OCI-M2 (cell line): ENCODE data around the gene SLC11A2.
"Not testable (repeated sequence)": the region's sequence is repeated elsewhere in the genome, so short reads cannot be mapped to it uniquely, and the experiment has no call there.

Source experiments
- DNase-seq: peaks from one replicate; lab custom pipeline; 2025; ENCODE audit not compliant: unreplicated experiment; lab: John Stamatoyannopoulos, UW

SLC11A2 gene

GRCh38 chr12:51027342-51027835 lies 1.2 kb upstream of the SLC11A2 start:
- no peak for DNase-seq

GRCh38 chr12:51025338-51025835 lies 797 bp downstream of the SLC11A2 start:
- no peak for DNase-seq

- DNase-seq: no peak
These were observed 2.4 kb downstream of the SLC11A2 start for GRCh38 chr12:51023625-51024382.

GRCh38 chr12:51021694-51022093 lies 4.5 kb downstream of the SLC11A2 start:
- DNase-seq: peak; percentile 15

GRCh38 chr12:51020448-51021182 lies 5.6 kb downstream of the SLC11A2 start:
- DNase-seq: no peak

- no peak for DNase-seq
These were observed 6.3 kb downstream of the SLC11A2 start for GRCh38 chr12:51019927-51020326.

- DNase-seq: no peak
These were observed 7.2 kb downstream of the SLC11A2 start for GRCh38 chr12:51018956-51019355.

- DNase-seq: no peak
These were observed 8.7 kb downstream of the SLC11A2 start for GRCh38 chr12:51017452-51017851.

- not testable (repeated sequence) for DNase-seq
These were observed 11.7 kb downstream of the SLC11A2 start for GRCh38 chr12:51014467-51014866.

GRCh38 chr12:51013441-51013840 lies 12.7 kb downstream of the SLC11A2 start:
- no peak for DNase-seq

GRCh38 chr12:51012570-51013236 lies 13.5 kb downstream of the SLC11A2 start:
- no peak for DNase-seq

GRCh38 chr12:51011955-51012354 lies 14.2 kb downstream of the SLC11A2 start:
- DNase-seq: no peak

GRCh38 chr12:51009056-51009440 lies 17.1 kb downstream of the SLC11A2 start:
- DNase-seq: no peak

- no peak for DNase-seq
These were observed 17.7 kb downstream of the SLC11A2 start for GRCh38 chr12:51008329-51009055.

- no peak for DNase-seq
These were observed 20.5 kb downstream of the SLC11A2 start for GRCh38 chr12:51005671-51006070.

GRCh38 chr12:51005030-51005429 lies 21.2 kb downstream of the SLC11A2 start:
- DNase-seq: no peak

GRCh38 chr12:51004504-51004903 lies 21.7 kb downstream of the SLC11A2 start:
- DNase-seq: no peak

GRCh38 chr12:51001799-51002198 lies 24.4 kb downstream of the SLC11A2 start:
- no peak for DNase-seq

GRCh38 chr12:51000245-51000644 lies 25.9 kb downstream of the SLC11A2 start:
- DNase-seq: no peak

- no peak for DNase-seq
These were observed 27.1 kb downstream of the SLC11A2 start for GRCh38 chr12:50999093-50999492.

GRCh38 chr12:50992819-50993218 lies 33.4 kb downstream of the SLC11A2 start:
- DNase-seq: no peak
